Measurements from ENCODE around the gene KRTAP2-3.
"Not testable (repeated sequence)": the region's sequence is repeated elsewhere in the genome, so short reads cannot be mapped to it uniquely, and the experiment has no call there.

The KRTAP2-3 gene, protein sequence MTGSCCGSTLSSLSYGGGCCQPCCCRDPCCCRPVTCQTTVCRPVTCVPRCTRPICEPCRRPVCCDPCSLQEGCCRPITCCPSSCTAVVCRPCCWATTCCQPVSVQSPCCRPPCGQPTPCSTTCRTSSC

DNA sequence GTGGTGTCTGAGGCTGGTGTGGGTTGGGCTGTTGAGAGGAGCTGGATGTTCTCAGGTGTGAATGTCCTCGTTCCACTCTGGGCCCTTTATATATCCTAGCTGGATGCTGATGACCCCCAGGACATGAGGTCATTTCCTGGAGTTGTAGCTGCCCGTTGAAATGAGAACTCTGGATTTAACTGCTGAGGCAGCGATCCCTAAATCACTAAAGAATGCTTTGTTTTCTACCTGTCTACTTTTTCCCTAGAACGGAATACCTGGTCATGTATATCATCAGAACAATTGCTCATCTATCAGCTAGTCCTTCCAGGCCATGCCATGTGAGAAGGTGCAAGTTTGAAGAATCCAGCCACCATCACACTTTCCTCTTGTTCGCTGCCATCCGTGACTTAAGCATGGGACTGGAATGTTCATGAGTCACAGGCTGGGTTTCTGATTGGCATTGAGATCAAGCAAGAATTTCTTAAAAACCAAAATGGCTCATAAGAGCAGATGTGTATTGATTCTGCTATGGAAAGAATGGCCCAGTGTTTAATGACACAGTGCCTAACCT, at the start of gene KRTAP2-3:
Gene KRTAP2-3 (minus strand): TSS at position 63 of the 553 bp plus-strand sequence. CDS start 64 bp downstream, outside the sequence.
- TF ChIP-seq, protein P1, sequence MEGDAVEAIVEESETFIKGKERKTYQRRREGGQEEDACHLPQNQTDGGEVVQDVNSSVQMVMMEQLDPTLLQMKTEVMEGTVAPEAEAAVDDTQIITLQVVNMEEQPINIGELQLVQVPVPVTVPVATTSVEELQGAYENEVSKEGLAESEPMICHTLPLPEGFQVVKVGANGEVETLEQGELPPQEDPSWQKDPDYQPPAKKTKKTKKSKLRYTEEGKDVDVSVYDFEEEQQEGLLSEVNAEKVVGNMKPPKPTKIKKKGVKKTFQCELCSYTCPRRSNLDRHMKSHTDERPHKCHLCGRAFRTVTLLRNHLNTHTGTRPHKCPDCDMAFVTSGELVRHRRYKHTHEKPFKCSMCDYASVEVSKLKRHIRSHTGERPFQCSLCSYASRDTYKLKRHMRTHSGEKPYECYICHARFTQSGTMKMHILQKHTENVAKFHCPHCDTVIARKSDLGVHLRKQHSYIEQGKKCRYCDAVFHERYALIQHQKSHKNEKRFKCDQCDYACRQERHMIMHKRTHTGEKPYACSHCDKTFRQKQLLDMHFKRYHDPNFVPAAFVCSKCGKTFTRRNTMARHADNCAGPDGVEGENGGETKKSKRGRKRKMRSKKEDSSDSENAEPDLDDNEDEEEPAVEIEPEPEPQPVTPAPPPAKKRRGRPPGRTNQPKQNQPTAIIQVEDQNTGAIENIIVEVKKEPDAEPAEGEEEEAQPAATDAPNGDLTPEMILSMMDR (IDR thresholded peaks at IDR 0.05; ENCODE audit: low read depth, low read length, missing control alignments) = no peak
- H3K4me3 ChIP-seq (ENCODE audit: low read depth, low read length) = no peak within 1 kb of the TSS
- no peak for DNase-seq (ENCODE audit: low read depth)

DNA sequence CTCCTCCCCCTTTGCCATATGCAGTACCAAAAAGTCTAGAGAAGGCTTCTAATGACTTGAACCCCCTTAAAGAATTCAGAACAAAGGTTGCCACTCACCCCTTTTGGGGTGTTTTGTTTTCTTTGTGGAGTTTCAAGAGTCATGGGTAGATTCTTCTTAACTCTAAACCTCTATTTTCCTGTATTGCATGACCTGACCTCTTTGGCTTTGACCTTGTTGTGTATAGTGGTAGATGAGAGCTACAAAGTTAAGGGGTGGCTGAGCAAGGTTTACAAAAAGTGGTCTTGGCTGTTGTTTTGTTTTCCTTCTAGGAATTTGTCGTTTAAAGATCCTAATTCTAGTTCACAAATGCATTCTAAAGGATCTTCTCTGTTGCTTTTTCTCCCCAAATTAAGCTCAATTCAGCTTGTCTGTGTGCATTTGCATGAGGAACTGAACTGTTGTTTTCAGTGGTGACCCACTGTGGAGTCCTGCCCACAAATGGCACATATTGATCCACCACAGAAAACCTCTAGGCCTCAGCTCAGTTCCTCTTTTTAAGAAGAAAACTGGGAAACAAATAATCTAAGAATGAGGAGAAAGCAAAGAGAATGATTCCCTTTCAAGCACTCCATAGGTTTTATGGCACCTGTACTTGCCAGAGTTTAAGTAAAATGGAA, 48.9 kb upstream of the KRTAP2-3 start:
- DNase-seq (ENCODE audit: low read depth); H3K4me3 ChIP-seq (ENCODE audit: low read depth, low read length): not testable (repeated sequence)

DNA sequence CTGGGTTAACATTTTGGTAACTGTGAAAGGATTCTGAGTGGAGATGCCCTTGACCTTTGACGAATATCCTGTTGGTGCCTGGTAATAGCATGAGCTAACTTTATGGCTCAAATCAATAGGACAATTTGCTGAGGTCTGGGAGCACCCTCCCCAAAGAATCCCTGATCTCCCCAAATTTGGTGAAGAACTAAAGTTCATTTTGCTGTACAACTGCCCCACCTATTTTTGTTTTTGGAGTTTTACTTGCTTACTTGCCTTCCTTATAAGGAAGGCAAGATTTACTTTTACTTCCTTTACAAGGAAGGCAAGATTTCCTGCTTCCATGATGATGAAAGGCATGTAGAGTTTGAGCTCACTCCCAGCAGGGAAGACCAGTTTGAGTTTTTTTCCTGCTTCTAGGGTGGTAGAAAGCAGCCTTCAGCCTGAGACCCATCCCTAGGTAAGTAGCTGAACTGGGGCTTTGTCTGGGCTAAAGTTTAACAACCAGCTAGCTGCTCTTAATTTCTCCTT, 48.1 kb upstream of the KRTAP2-3 start:
- no peak overlapping the region for H3K4me3 ChIP-seq (ENCODE audit: low read depth, low read length)
- TF ChIP-seq, protein P1 (IDR thresholded peaks at IDR 0.05; ENCODE audit: low read depth, low read length, missing control alignments) = no peak
- no peak for DNase-seq (ENCODE audit: low read depth)

GRCh38 chr17:41105347-41105746, 45.4 kb upstream of the KRTAP2-3 start, which contains the start of gene KRTAP4-9:
Gene KRTAP4-9, plus strand, starts transcription at chr17:41105389. Its CDS starts 0 bp downstream, at chr17:41105389.
- H3K4me3 ChIP-seq (ENCODE audit: low read depth, low read length) = not testable (repeated sequence)

GRCh38 chr17:41104386-41105038, 44.6 kb upstream of the KRTAP2-3 start:
- not testable (repeated sequence) for DNase-seq (ENCODE audit: low read depth); H3K4me3 ChIP-seq (ENCODE audit: low read depth, low read length)

More at GRCh38 chr17:41105347-41105746, 45.4 kb upstream of the KRTAP2-3 start, which contains the start of gene KRTAP4-9:
- DNase-seq (ENCODE audit: low read depth) = not testable (repeated sequence)

GRCh38 chr17:41103896-41104295, 44.0 kb upstream of the KRTAP2-3 start:
- TF ChIP-seq, protein P1 (IDR thresholded peaks at IDR 0.05; ENCODE audit: low read depth, low read length, missing control alignments) = no peak
- DNase-seq (ENCODE audit: low read depth) = no peak

GRCh38 chr17:41101586-41102259, 41.8 kb upstream of the KRTAP2-3 start, which contains the start of gene KRTAP4-16:
Gene KRTAP4-16, minus strand, starts transcription at chr17:41102209. Its CDS starts 0 bp downstream, at chr17:41102209.
- TF ChIP-seq, protein P1 (IDR thresholded peaks at IDR 0.05; ENCODE audit: low read depth, low read length, missing control alignments) = no peak
- no peak within 1 kb of the TSS for H3K4me3 ChIP-seq (ENCODE audit: low read depth, low read length)
- no peak for DNase-seq (ENCODE audit: low read depth)

More at GRCh38 chr17:41103896-41104295, 44.0 kb upstream of the KRTAP2-3 start:
- H3K4me3 ChIP-seq (ENCODE audit: low read depth, low read length) = no peak overlapping the region

GRCh38 chr17:41099682-41100480, 40.0 kb upstream of the KRTAP2-3 start:
- DNase-seq (ENCODE audit: low read depth); H3K4me3 ChIP-seq (ENCODE audit: low read depth, low read length): not testable (repeated sequence)
